K562 (cell line): ENCODE data around the gene PTOV1. TPM values are rescaled to one million over a fixed set of nuclear protein-coding genes. Genes with fewer than 3 reads are reported as not detected.
A peak's percentile ranks its signal among the peaks of the same experiment; 100 is the strongest.

Source experiments
- AFF1 ChIP-seq, 2 experiments: fragments of 450-650 bp; IDR thresholded peaks; 2 replicates each; pipeline ENCODE4 v1.6.1; 2018; ENCODE audit warnings: mild to moderate bottlenecking in 2 of 2, low read depth in 1 of 2; ENCODE audit not compliant: partially characterized antibody in 2 of 2
- ERF ChIP-seq: fragments of 450-650 bp; formaldehyde crosslinking; IDR thresholded peaks from 2 replicates; pipeline ENCODE4 v1.4.0; 2020; ENCODE audit warnings: mild to moderate bottlenecking, mixed read lengths
- HOMEZ ChIP-seq: fragments of 250-450 bp; sonication (Bioruptor Pico); IDR thresholded peaks from 2 replicates; pipeline ENCODE4 v1.4.0; 2020; ENCODE audit warnings: mild to moderate bottlenecking, moderate library complexity
- SMAD2 ChIP-seq: fragments of 150-350 bp; IDR thresholded peaks from 2 replicates; pipeline ENCODE4 v1.6.1; 2014; ENCODE audit warnings: low read depth, mild to moderate bottlenecking, low read length
- THRB ChIP-seq: fragments of 450-650 bp; formaldehyde crosslinking; conservative IDR thresholded peaks from 2 replicates; pipeline ENCODE4 v1.4.0; 2022; ENCODE audit warnings: mild to moderate bottlenecking, missing genetic modification characterization
- ZMIZ1 ChIP-seq, 2 experiments: fragments of 150-350 bp in 1 of 2; IDR thresholded peaks; 2 replicates each; pipeline ENCODE4 v1.6.1; 2012 to 2016; ENCODE audit warnings: low read depth in 2 of 2, low read length in 2 of 2, mild to moderate bottlenecking in 1 of 2, moderate library complexity in 1 of 2
- ZNF407 ChIP-seq: fragments of 450-650 bp; IDR thresholded peaks from 2 replicates; pipeline ENCODE4 v1.6.1; 2016; ENCODE audit warnings: low read depth
- polyA plus RNA-seq, 8 experiments: library from polyadenylated mRNA; depleted of rRNA in 4 of 8; stranded (reverse) in 5 of 8; unstranded in 3 of 8; fragments of >200 nt; fragmentation: Nextera tagmentation in 2 of 8; fragmentation: Illumina TruSeq in 1 of 8; extraction: Ambion mirVana in 2 of 8; extraction: Trizol in 1 of 8; gene quantifications; 2 replicates each; pipeline versions ENCODE4 v1.2.1 to v1.2.3, GENCODE V29; 2011 to 2014; ENCODE audit warnings: inconsistent platforms in 1 of 8, missing spikeins in 1 of 8
- total RNA-seq, 7 experiments: library from RNA; depleted of rRNA in 6 of 7; stranded (reverse); fragments of >200 nt in 6 of 7; fragmentation: Illumina TruSeq in 2 of 7; extraction: Trizol in 2 of 7; gene quantifications; 2 replicates each; pipeline versions ENCODE4 v1.2.1 to v1.2.3, GENCODE V29; 2011 to 2021; ENCODE audit warnings: low replicate concordance in 1 of 7

The PTOV1 gene
- total and polyA plus RNA-seq, 9 of the 15 experiments (the other 6 are each of a cell fraction or from before 2014, with no cell fraction given) = 4.9 to 169 (median 43.5) TPM

- TF ChIP-seq ZNF407 = no peak
- peak in 1 of 2 experiments; percentile 22 for TF ChIP-seq AFF1 (IDR thresholded peaks at IDR 0.05; ENCODE audit: low read depth in 1 of 2, partially characterized antibody in 2 of 2)
- TF ChIP-seq ERF (CRISPR knock-in tag) = no peak
- TF ChIP-seq HOMEZ (CRISPR knock-in tag) = no peak
- no peak for TF ChIP-seq SMAD2
- no peak for TF ChIP-seq ZMIZ1 (IDR thresholded peaks at IDR 0.05; ENCODE audit: low read depth in 2 of 2, low read length in 2 of 2)
- TF ChIP-seq THRB = no peak
Measured at GRCh38 chr19:49814010-49814409, 36.9 kb upstream of the PTOV1 start (continued).
